Brain microvascular endothelial cell (primary cell): ENCODE data around the gene RABL2B.

Experiments
- DNase-seq: peaks from one replicate; pipeline ENCODE4 v3.0.0-alpha.2; 2020
- H3K27ac ChIP-seq: fragments of 250-450 bp; sonication (Bioruptor Pico); 2 replicates; pipeline ENCODE4 v1.5.1; 2020; ENCODE audit warnings: mild to moderate bottlenecking, moderate library complexity
- H3K27me3 ChIP-seq: fragments of 250-450 bp; sonication (Bioruptor Pico); replicated peaks from 2 replicates; pipeline ENCODE4 v1.5.1; 2020; ENCODE audit warnings: mild to moderate bottlenecking
- H3K36me3 ChIP-seq: fragments of 250-450 bp; sonication (Bioruptor Pico); replicated peaks from 2 replicates; pipeline ENCODE4 v1.5.1; 2020; ENCODE audit warnings: mild to moderate bottlenecking
- H3K4me3 ChIP-seq: 2 replicates; pipeline ENCODE4 v1.5.1; 2011; ENCODE audit warnings: low read depth, mild to moderate bottlenecking, control low read depth, low read length, moderate library complexity
- CTCF ChIP-seq: IDR thresholded peaks from 2 replicates; pipeline ENCODE4 v1.5.1; 2011; ENCODE audit warnings: low read depth, mild to moderate bottlenecking, moderate library complexity, low read length, control low read depth, inconsistent platforms; ENCODE audit errors: missing control alignments
- in situ Hi-C: cut with HindIII; loops from 2 replicates; pipeline ENCODE4 v1.10.0; 2017; ENCODE audit warnings: low sequenced_read_pairs, low pct_ligation_motif_present

Gene RABL2B

DNA sequence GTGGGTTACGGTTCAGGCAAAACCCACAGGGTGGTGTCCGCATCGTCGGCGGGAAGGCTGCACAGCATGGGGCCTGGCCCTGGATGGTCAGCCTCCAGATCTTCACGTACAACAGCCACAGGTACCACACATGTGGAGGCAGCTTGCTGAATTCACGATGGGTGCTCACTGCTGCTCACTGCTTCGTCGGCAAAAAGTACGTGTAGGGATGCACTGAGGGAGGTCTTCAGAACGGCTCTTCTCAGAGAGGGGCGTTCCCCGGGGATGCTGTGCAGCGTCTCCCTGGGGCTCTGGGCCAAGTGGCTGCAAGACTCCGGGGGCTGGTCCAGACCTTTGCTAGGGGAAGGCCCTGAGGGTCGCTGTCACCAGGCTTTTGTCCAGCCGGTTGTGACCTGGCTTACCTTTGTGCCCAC, 44.2 kb downstream of the RABL2B start:
- no peak for TF ChIP-seq CTCF
- Histone ChIP-seq H3K27me3 (peaks cover 5% of the 10 kb centered on the region), H3K27ac (no peak overlapping the region), H3K36me3 (no peaks in the 10 kb centered on the region), H3K4me3 (no peak overlapping the region)
- DNase-seq, result no peak
- in situ Hi-C loops, result no loop called here

GRCh38 chr22:50738649-50739227, 44.7 kb downstream of the RABL2B start:
- no peak for TF ChIP-seq CTCF
- in situ Hi-C loops, result no loop called here
- H3K27me3 ChIP-seq, result peaks cover 7% of the 10 kb centered on the region
- no peak for DNase-seq
- H3K27ac ChIP-seq, result no peak overlapping the region
- no peaks in the 10 kb centered on the region for H3K36me3 ChIP-seq
- H3K4me3 ChIP-seq, result no peak overlapping the region

GRCh38 chr22:50737728-50738648, 45.4 kb downstream of the RABL2B start, which contains the start of gene ACR:
ACR (plus strand) TSS chr22:50738204; CDS start chr22:50738236, 32 bp downstream.
- in situ Hi-C loops, result no loop called here
- peaks cover 8% of the 10 kb centered on the region for H3K27me3 ChIP-seq
- H3K4me3 ChIP-seq, result no peak within 1 kb of the TSS
- no peaks in the 10 kb centered on the region for H3K36me3 ChIP-seq
- no peak within 1 kb of the TSS for H3K27ac ChIP-seq
- TF ChIP-seq CTCF, result no peak
- DNase-seq, result no peak

DNA sequence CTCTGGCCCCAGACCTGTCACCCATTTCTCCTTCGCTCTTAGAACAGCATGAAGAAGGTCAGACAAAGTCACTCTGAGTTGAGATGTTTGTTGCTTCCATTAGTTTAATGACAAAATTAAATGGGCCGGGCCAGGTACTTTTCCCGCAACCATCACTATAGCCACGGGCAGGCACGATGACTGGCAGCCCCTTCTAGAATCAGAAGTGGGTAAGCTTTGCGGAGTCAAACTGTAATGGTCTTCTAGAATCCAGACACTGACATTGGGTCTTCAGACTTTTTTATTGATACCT, 47.8 kb downstream of the RABL2B start:
- DNase-seq, result no peak

GRCh38 chr22:50734986-50735738, 48.3 kb downstream of the RABL2B start:
- Histone ChIP-seq H3K36me3 (no peaks in the 10 kb centered on the region), H3K27me3 (peaks cover 20% of the 10 kb centered on the region), H3K4me3 (no peak overlapping the region), H3K27ac (no peak overlapping the region)
- in situ Hi-C loops, result no loop called here
- TF ChIP-seq CTCF, result no peak
- DNase-seq, result no peak

More for the DNA sequence above, 47.8 kb downstream of the RABL2B start:
- TF ChIP-seq CTCF, result no peak
- in situ Hi-C loops, result no loop called here
- no peaks in the 10 kb centered on the region for H3K36me3 ChIP-seq
- H3K27me3 ChIP-seq, result peaks cover 15% of the 10 kb centered on the region
- H3K27ac ChIP-seq, result no peak overlapping the region
- no peak overlapping the region for H3K4me3 ChIP-seq
